Measurements from ENCODE around the gene IGHMBP2.

Gene IGHMBP2

GRCh38 chr11:68928136-68928880 lies 24.6 kb downstream of the IGHMBP2 start:
- no peak for ATAC-seq
- Mint-ChIP-seq H3K36me3 (ENCODE audit: low read depth) (peaks cover 62% of the 10 kb centered on the region), H3K4me3 (no peak overlapping the region), H3K4me1 (no peaks in the 10 kb centered on the region), H3K27me3 (no peaks in the 10 kb centered on the region), H3K9me3 (peaks cover 13% of the 10 kb centered on the region), H3K27ac (no peak overlapping the region)
- DNase-seq, result no peak

- peaks cover 7% of the 10 kb centered on the region for H3K9me3 Mint-ChIP-seq
- ATAC-seq (no peak), DNase-seq (no peak)
- no peak overlapping the region for H3K4me3 Mint-ChIP-seq
- H3K27me3 Mint-ChIP-seq, result no peaks in the 10 kb centered on the region
- no peak overlapping the region for H3K27ac Mint-ChIP-seq
- no peaks in the 10 kb centered on the region for H3K4me1 Mint-ChIP-seq
- peaks cover 53% of the 10 kb centered on the region for H3K36me3 Mint-ChIP-seq (ENCODE audit: low read depth)
Measured at GRCh38 chr11:68929135-68929534, 25.4 kb downstream of the IGHMBP2 start.

- H3K27ac Mint-ChIP-seq, result no peak overlapping the region
- ATAC-seq (no peak), DNase-seq (no peak)
- H3K36me3 Mint-ChIP-seq (ENCODE audit: low read depth), result peaks cover 45% of the 10 kb centered on the region
- H3K4me1 Mint-ChIP-seq, result no peaks in the 10 kb centered on the region
- peaks cover 7% of the 10 kb centered on the region for H3K9me3 Mint-ChIP-seq
- H3K27me3 Mint-ChIP-seq, result no peaks in the 10 kb centered on the region
- H3K4me3 Mint-ChIP-seq, result no peak overlapping the region
Measured at GRCh38 chr11:68929706-68930570, 26.2 kb downstream of the IGHMBP2 start.

- Mint-ChIP-seq H3K27ac (no peak overlapping the region), H3K27me3 (no peaks in the 10 kb centered on the region), H3K36me3 (ENCODE audit: low read depth) (peaks cover 35% of the 10 kb centered on the region), H3K9me3 (no peaks in the 10 kb centered on the region), H3K4me1 (no peaks in the 10 kb centered on the region), H3K4me3 (no peak overlapping the region)
- DNase-seq (no peak), ATAC-seq (no peak)
Measured at GRCh38 chr11:68930991-68931855, 27.5 kb downstream of the IGHMBP2 start.

GRCh38 chr11:68931911-68932310 lies 28.2 kb downstream of the IGHMBP2 start:
- ATAC-seq, result no peak
- H3K27ac Mint-ChIP-seq, result no peak overlapping the region
- peaks cover 30% of the 10 kb centered on the region for H3K36me3 Mint-ChIP-seq (ENCODE audit: low read depth)
- no peak for DNase-seq
- no peaks in the 10 kb centered on the region for H3K9me3 Mint-ChIP-seq
- H3K4me1 Mint-ChIP-seq, result no peaks in the 10 kb centered on the region
- no peak overlapping the region for H3K4me3 Mint-ChIP-seq
- no peaks in the 10 kb centered on the region for H3K27me3 Mint-ChIP-seq

GRCh38 chr11:68932358-68932757 lies 28.7 kb downstream of the IGHMBP2 start:
- Mint-ChIP-seq H3K27ac (no peak overlapping the region), H3K4me1 (no peaks in the 10 kb centered on the region), H3K36me3 (ENCODE audit: low read depth) (peaks cover 25% of the 10 kb centered on the region)

GRCh38 chr11:68932933-68933577 lies 29.4 kb downstream of the IGHMBP2 start:
- Mint-ChIP-seq H3K27ac (no peak overlapping the region), H3K27me3 (no peaks in the 10 kb centered on the region), H3K36me3 (ENCODE audit: low read depth) (peaks cover 25% of the 10 kb centered on the region), H3K9me3 (no peaks in the 10 kb centered on the region), H3K4me3 (no peak overlapping the region), H3K4me1 (no peaks in the 10 kb centered on the region)
- ATAC-seq (no peak), DNase-seq (no peak)

More at GRCh38 chr11:68932358-68932757, 28.7 kb downstream of the IGHMBP2 start:
- Mint-ChIP-seq H3K4me3 (no peak overlapping the region), H3K9me3 (no peaks in the 10 kb centered on the region), H3K27me3 (no peaks in the 10 kb centered on the region)
- no peak for DNase-seq
- no peak for ATAC-seq

GRCh38 chr11:68933605-68934320 lies 30.1 kb downstream of the IGHMBP2 start:
- peaks cover 22% of the 10 kb centered on the region for H3K36me3 Mint-ChIP-seq (ENCODE audit: low read depth)
- ATAC-seq, result no peak
- H3K27me3 Mint-ChIP-seq, result no peaks in the 10 kb centered on the region
- no peak overlapping the region for H3K4me3 Mint-ChIP-seq
- H3K4me1 Mint-ChIP-seq, result no peaks in the 10 kb centered on the region
- DNase-seq, result no peak
- H3K27ac Mint-ChIP-seq, result no peak overlapping the region
- no peaks in the 10 kb centered on the region for H3K9me3 Mint-ChIP-seq

GRCh38 chr11:68934321-68934645 lies 30.6 kb downstream of the IGHMBP2 start:
- no peak overlapping the region for H3K4me3 Mint-ChIP-seq
- no peaks in the 10 kb centered on the region for H3K4me1 Mint-ChIP-seq
- DNase-seq, result no peak
- H3K27ac Mint-ChIP-seq, result no peak overlapping the region
- H3K27me3 Mint-ChIP-seq, result no peaks in the 10 kb centered on the region
- H3K9me3 Mint-ChIP-seq, result no peaks in the 10 kb centered on the region
- peaks cover 21% of the 10 kb centered on the region for H3K36me3 Mint-ChIP-seq (ENCODE audit: low read depth)
- ATAC-seq, result no peak

- Mint-ChIP-seq H3K4me1 (no peaks in the 10 kb centered on the region), H3K27ac (no peak overlapping the region), H3K36me3 (ENCODE audit: low read depth) (peaks cover 18% of the 10 kb centered on the region), H3K27me3 (no peaks in the 10 kb centered on the region), H3K4me3 (no peak overlapping the region), H3K9me3 (no peaks in the 10 kb centered on the region)
- DNase-seq, result no peak
- no peak for ATAC-seq
Measured at GRCh38 chr11:68934666-68935065, 31.0 kb downstream of the IGHMBP2 start.

- Mint-ChIP-seq H3K4me1 (no peaks in the 10 kb centered on the region), H3K9me3 (no peaks in the 10 kb centered on the region), H3K36me3 (ENCODE audit: low read depth) (peaks cover 15% of the 10 kb centered on the region), H3K27ac (no peak overlapping the region), H3K27me3 (no peaks in the 10 kb centered on the region), H3K4me3 (no peak overlapping the region)
- ATAC-seq (no peak), DNase-seq (no peak)
Measured at GRCh38 chr11:68935066-68935465, 31.4 kb downstream of the IGHMBP2 start.

- H3K4me1 Mint-ChIP-seq, result no peaks in the 10 kb centered on the region
- DNase-seq, result no peak
- peaks cover 11% of the 10 kb centered on the region for H3K36me3 Mint-ChIP-seq (ENCODE audit: low read depth)
Measured at GRCh38 chr11:68935516-68936357, 32.0 kb downstream of the IGHMBP2 start.

GRCh38 chr11:68936358-68936636 lies 32.6 kb downstream of the IGHMBP2 start:
- no peak overlapping the region for H3K4me3 Mint-ChIP-seq
- no peaks in the 10 kb centered on the region for H3K27me3 Mint-ChIP-seq
- no peaks in the 10 kb centered on the region for H3K4me1 Mint-ChIP-seq
- peaks cover 11% of the 10 kb centered on the region for H3K36me3 Mint-ChIP-seq (ENCODE audit: low read depth)
- DNase-seq, result no peak
- no peak for ATAC-seq
- H3K27ac Mint-ChIP-seq, result no peak overlapping the region
- no peaks in the 10 kb centered on the region for H3K9me3 Mint-ChIP-seq

More at GRCh38 chr11:68935516-68936357, 32.0 kb downstream of the IGHMBP2 start:
- no peak overlapping the region for H3K4me3 Mint-ChIP-seq
- ATAC-seq, result no peak
- no peak overlapping the region for H3K27ac Mint-ChIP-seq
- no peaks in the 10 kb centered on the region for H3K27me3 Mint-ChIP-seq
- H3K9me3 Mint-ChIP-seq, result no peaks in the 10 kb centered on the region
